ENCODE results near the gene FGFR3.

GRCh38 chr4:1851575-1852410 is 58.7 kb downstream of the FGFR3 start:
- TF ChIP-seq CTCF (IDR thresholded peaks at IDR 0.05; ENCODE audit: low read depth, low read length) (no peak), POLR2A (IDR thresholded peaks at IDR 0.05; ENCODE audit: extremely low read depth, insufficient read length) (no peak), MYC (IDR thresholded peaks at IDR 0.05; ENCODE audit: low read depth, low read length) (peak; percentile 38; the same call in 1 of the 2 replicates)

Measured in NB4 (cell line).